Ovary (tissue), 9 donors: Measurements from ENCODE around the gene FOCAD. TPM values are rescaled to one million over a fixed set of nuclear protein-coding genes. Genes with fewer than 3 reads are reported as not detected.

ENCODE experiments used
- DNase-seq, 5 donors: peaks; one replicate each; pipeline ENCODE4 v3.0.0-alpha.2; 2019 to 2020
- H3K27ac ChIP-seq, 2 donors: fragments of 200-600 bp; one replicate each; pipeline versions ENCODE4 v1.5.1 to v1.8.0; 2019 to 2022
- H3K27me3 ChIP-seq: fragments of 200-600 bp; one replicate; pipeline ENCODE4 v1.8.0; 2022
- H3K36me3 ChIP-seq: fragments of 200-600 bp; sonication (generic); one replicate; pipeline ENCODE4 v1.5.1; 2019
- H3K4me1 ChIP-seq: one replicate; pipeline ENCODE4 v1.8.1; 2013; ENCODE audit warnings: mild to moderate bottlenecking, moderate library complexity; ENCODE audit not compliant: insufficient read depth
- H3K4me3 ChIP-seq: fragments of 200-600 bp; sonication (generic); one replicate; pipeline ENCODE4 v1.5.1; 2017
- H3K9me3 ChIP-seq, 2 donors: fragments of 200-600 bp in 1 of 2; sonication (generic) in 1 of 2; one replicate each; pipeline versions ENCODE4 v1.5.1 to v1.8.1; 2013 to 2019; ENCODE audit warnings: mild to moderate bottlenecking in 1 of 2, moderate library complexity in 1 of 2
- EP300 ChIP-seq: sonication (generic); formaldehyde crosslinking; IDR thresholded peaks from one replicate; pipeline ENCODE4 v1.6.1; 2017; ENCODE audit warnings: antibody characterized with exemption
- POLR2A ChIP-seq: fragments of 450-650 bp; IDR thresholded peaks from one replicate; pipeline ENCODE4 v1.6.1; 2017; ENCODE audit warnings: antibody characterized with exemption, mild to moderate bottlenecking, moderate library complexity
- WGBS, 3 donors: extraction: QIAGEN DNeasy Blood & Tissue Kit in 1 of 3; methylation state at CpG; one replicate each; pipeline versions ENCODE4 v1.1.5 to v1.1.7; 2013 to 2017; 5-methylcytosine and 5-hydroxymethylcytosine counted together
- intact Hi-C, 4 donors: fragments of 100-400 bp; cut with DNase I; formaldehyde crosslinking; loops; one replicate each; pipeline versions ENCODE4 v1.11.0 to v1.15.1; 2022 to 2023
- polyA plus RNA-seq, 2 donors: library from polyadenylated mRNA; stranded (reverse); fragments of 200-250 nt in 1 of 2; fragments of 350-450 nt in 1 of 2; fragmentation: Illumina TruSeq in 1 of 2; extraction: RNeasy Lipid Tissue Mini Kit (QIAGEN cat#74804) in 1 of 2; gene quantifications; one replicate each; pipeline ENCODE4 v1.2.3, GENCODE V29; 2013 to 2014
- total RNA-seq, 7 donors: library from RNA; depleted of rRNA in 2 of 7; stranded (reverse); fragments of >200 nt in 2 of 7; fragmentation: NEBNext Ultra II Directional in 3 of 7; extraction: Animal tissue kit (Norgen Biotek cat#: 25700) in 3 of 7; gene quantifications; one replicate each; pipeline versions ENCODE4 v1.1.0 to v1.2.4, GENCODE V29; 2016 to 2023
- TF ChIP-seq, protein P1 (sequence below), 3 donors: fragments of 450-650 bp in 2 of 3; fragments of 200-600 bp in 1 of 3; IDR thresholded peaks; one replicate each; pipeline versions ENCODE4 v1.5.1 to v1.8.0; 2016 to 2022; ENCODE audit warnings: antibody characterized with exemption in 3 of 3, mild to moderate bottlenecking in 1 of 3
- donor health status: DM: no; HTN: no; CAD: no; lungs with moderate emphysema.
- donor health status: DM: no; HTN: no; CAD: no.
- donor health status: Bipolar disorder and iron deficiency.
- donor health status: DM: yes; HTN: yes; CAD: no.
- donor health status: DM: no; HTN: no; CAD: no.
- donor health status: DM: yes; HTN: yes; CAD: no.

The FOCAD gene
- total and polyA plus RNA-seq, 9 donors, result 5.4 to 39.2 (median 22.2) TPM

DNA sequence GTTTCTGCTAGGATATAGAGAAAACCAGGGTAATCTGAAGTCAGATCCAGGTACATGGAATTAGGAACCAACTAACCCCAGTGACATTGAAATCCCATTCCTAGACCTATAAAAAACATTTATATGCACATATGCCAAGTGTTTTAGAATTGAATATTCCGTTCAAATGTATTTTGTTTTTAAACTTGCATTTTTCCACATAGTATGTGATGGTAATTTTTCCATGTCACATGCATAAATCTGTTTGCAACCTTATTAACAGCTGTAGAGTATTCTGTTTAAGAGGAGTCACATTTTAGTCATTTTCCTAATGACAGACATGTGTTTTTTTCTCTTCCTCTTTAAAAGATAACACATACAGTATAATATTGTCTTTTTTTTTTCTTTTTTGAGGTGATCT lies 50.2 kb downstream of the FOCAD start:
- intact Hi-C loops, result no loop called here
- no peak for TF ChIP-seq POLR2A
- TF ChIP-seq EP300, result no peak
- TF ChIP-seq, protein P1, sequence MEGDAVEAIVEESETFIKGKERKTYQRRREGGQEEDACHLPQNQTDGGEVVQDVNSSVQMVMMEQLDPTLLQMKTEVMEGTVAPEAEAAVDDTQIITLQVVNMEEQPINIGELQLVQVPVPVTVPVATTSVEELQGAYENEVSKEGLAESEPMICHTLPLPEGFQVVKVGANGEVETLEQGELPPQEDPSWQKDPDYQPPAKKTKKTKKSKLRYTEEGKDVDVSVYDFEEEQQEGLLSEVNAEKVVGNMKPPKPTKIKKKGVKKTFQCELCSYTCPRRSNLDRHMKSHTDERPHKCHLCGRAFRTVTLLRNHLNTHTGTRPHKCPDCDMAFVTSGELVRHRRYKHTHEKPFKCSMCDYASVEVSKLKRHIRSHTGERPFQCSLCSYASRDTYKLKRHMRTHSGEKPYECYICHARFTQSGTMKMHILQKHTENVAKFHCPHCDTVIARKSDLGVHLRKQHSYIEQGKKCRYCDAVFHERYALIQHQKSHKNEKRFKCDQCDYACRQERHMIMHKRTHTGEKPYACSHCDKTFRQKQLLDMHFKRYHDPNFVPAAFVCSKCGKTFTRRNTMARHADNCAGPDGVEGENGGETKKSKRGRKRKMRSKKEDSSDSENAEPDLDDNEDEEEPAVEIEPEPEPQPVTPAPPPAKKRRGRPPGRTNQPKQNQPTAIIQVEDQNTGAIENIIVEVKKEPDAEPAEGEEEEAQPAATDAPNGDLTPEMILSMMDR (IDR thresholded peaks at IDR 0.05), result no peak
- WGBS, 3 donors, result 94 to 96% (median 95%) methylated on average over 1 of the region's 1 CpG

GRCh38 chr9:20740304-20740703 lies 56.2 kb downstream of the FOCAD start:
- Histone ChIP-seq H3K4me1 (peaks cover 2% of the 10 kb centered on the region), H3K36me3 (no peaks in the 10 kb centered on the region), H3K9me3 (no peaks in the 10 kb centered on the region), H3K4me3 (no peak overlapping the region), H3K27ac (no peak overlapping the region), H3K27me3 (no peaks in the 10 kb centered on the region)
- intact Hi-C loops, result no loop called here
- DNase-seq, result no peak
- WGBS, 3 donors, result 90 to 94% (median 93%) methylated on average over 1 of the region's 1 CpG
- no peak for TF ChIP-seq EP300
- TF ChIP-seq, protein P1 (IDR thresholded peaks at IDR 0.05), result no peak
- no peak for TF ChIP-seq POLR2A

More for the DNA sequence above, 50.2 kb downstream of the FOCAD start:
- H3K4me3 ChIP-seq, result no peak overlapping the region
- H3K9me3 ChIP-seq, result no peaks in the 10 kb centered on the region
- no peak for DNase-seq
- no peak overlapping the region for H3K27ac ChIP-seq
- H3K36me3 ChIP-seq, result no peaks in the 10 kb centered on the region
- no peaks in the 10 kb centered on the region for H3K27me3 ChIP-seq
- H3K4me1 ChIP-seq, result no peaks in the 10 kb centered on the region

DNA sequence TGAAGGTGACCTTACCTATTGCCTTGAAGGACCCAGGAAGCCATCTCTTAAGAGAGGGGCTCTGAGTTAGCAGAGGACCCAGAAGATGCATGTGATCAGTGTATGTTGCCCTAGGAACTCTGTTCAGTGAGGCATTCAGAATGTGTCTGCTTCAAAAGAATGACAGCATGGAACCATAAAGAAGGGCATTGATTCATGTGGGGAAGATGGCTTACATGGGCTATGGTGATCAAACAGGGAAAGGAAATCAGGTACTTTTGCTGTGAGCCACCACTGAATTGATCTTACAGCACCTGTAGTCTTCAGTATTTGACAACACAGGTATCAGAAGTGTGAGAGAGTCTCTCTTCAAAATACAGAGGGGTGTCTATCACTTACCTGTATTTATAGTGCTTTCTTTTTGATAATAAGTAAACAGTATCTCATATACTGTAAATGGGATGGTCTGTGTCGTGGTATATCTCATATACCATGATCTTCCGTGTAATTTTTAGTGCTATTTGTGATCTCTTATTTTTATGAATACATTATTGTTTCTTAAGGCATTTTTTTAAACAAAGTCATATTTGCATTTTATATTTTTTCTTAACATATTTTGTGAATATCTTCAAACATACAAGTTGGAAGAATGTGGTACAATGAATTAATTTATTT lies 57.0 kb downstream of the FOCAD start:
- H3K4me3 ChIP-seq, result no peak overlapping the region
- intact Hi-C loops, result no loop called here
- WGBS, 3 donors, result 95 to 98% (median 97%) methylated on average over 2 of the region's 2 CpGs
- DNase-seq, result no peak
- no peaks in the 10 kb centered on the region for H3K27me3 ChIP-seq
- H3K36me3 ChIP-seq, result no peaks in the 10 kb centered on the region
- H3K27ac ChIP-seq, result no peak overlapping the region
- no peaks in the 10 kb centered on the region for H3K9me3 ChIP-seq
- peaks cover 2% of the 10 kb centered on the region for H3K4me1 ChIP-seq
- TF ChIP-seq EP300 (no peak), POLR2A (no peak)
- TF ChIP-seq, protein P1 (IDR thresholded peaks at IDR 0.05), result no peak

DNA sequence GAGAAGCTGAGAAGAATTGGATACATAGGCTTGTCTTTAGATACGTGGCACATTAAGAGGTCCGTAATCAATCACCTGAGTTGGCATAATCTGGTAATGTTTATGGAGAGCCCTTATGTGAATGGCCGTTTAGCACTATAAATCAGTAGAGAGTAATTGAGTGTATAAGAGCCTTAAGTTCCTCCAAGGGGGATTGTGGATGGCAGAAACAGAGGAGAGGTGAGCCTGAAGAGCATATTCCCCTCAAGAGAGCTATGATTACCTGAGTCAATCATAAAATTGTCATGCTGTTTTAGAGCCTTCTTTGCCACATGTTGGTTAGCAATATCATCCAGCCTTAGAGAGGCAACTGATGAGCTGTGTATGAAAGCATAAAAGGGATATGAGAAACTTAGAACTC lies 58.8 kb downstream of the FOCAD start:
- WGBS, 3 donors, result 89 to 97% (median 91%) methylated on average over 3 of the region's 3 CpGs

More for the DNA sequence above, 58.8 kb downstream of the FOCAD start:
- no peaks in the 10 kb centered on the region for H3K27me3 ChIP-seq
- TF ChIP-seq, protein P1 (IDR thresholded peaks at IDR 0.05), result no peak
- TF ChIP-seq EP300 (no peak), POLR2A (no peak)
- no peak for DNase-seq
- H3K4me1 ChIP-seq, result peaks cover 2% of the 10 kb centered on the region
- intact Hi-C loops, result no loop called here
- H3K9me3 ChIP-seq, result no peaks in the 10 kb centered on the region
- H3K36me3 ChIP-seq, result no peaks in the 10 kb centered on the region
- H3K27ac ChIP-seq, result no peak overlapping the region
- no peak overlapping the region for H3K4me3 ChIP-seq
